GM13976 (cell line): Measurements from ENCODE around the gene ISLR.

ENCODE experiments used
- DNase-seq: peaks from one replicate; pipeline ENCODE4 v3.0.0; 2012; ENCODE audit warnings: low spot score
- CTCF ChIP-seq: IDR thresholded peaks from 2 replicates; pipeline ENCODE4 v1.5.1; 2012; ENCODE audit warnings: borderline replicate concordance, mild to moderate bottlenecking; ENCODE audit not compliant: insufficient read depth; ENCODE audit errors: extremely low read depth, missing control alignments, control extremely low read depth
- in situ Hi-C: fragments of 300-500 bp; cut with MboI; formaldehyde crosslinking; loops from one replicate; pipeline ENCODE4 v1.12.0; 2022; ENCODE audit warnings: low sequenced_read_pairs, mixed read lengths, inconsistent platforms; ENCODE audit not compliant: unreplicated experiment

ISLR gene

GRCh38 chr15:74220475-74221248, 47.2 kb downstream of the ISLR start:
- TF ChIP-seq CTCF: no peak
- no peak for DNase-seq
- in situ Hi-C loops: no loop called here

- no peak for TF ChIP-seq CTCF
- DNase-seq: no peak
- in situ Hi-C loops: no loop called here
Measured at GRCh38 chr15:74221399-74222239, 48.1 kb downstream of the ISLR start.

GRCh38 chr15:74222240-74223119, 49.0 kb downstream of the ISLR start:
- in situ Hi-C loops: no loop called here
- DNase-seq: no peak

GRCh38 chr15:74225928-74226327, 52.4 kb downstream of the ISLR start:
- TF ChIP-seq CTCF: no peak
- DNase-seq: no peak
- in situ Hi-C loops: no loop called here

More at GRCh38 chr15:74222240-74223119, 49.0 kb downstream of the ISLR start:
- no peak for TF ChIP-seq CTCF
